Retina (tissue), 1 donor: Measurements from ENCODE around the gene ZNF563.

Experiments
- DNase-seq: peaks from one replicate; pipeline ENCODE4 v3.0.0-alpha.2; 2016

Gene ZNF563

GRCh38 chr19:12294249-12295158 is 38.9 kb downstream of the ZNF563 start, which contains the start of gene ZNF44:
ZNF44 (minus strand) TSS chr19:12294883; CDS start chr19:12294694, 189 bp downstream.
- DNase-seq: peak; percentile 96

GRCh38 chr19:12293777-12294248 is 39.6 kb downstream of the ZNF563 start:
- DNase-seq: peak; percentile 71

GRCh38 chr19:12289790-12290065 is 43.7 kb downstream of the ZNF563 start:
- DNase-seq: no peak

GRCh38 chr19:12287958-12288500 is 45.4 kb downstream of the ZNF563 start:
- DNase-seq: no peak

- DNase-seq: no peak
Measured at GRCh38 chr19:12284631-12285030, 48.8 kb downstream of the ZNF563 start.

GRCh38 chr19:12284226-12284625 is 49.2 kb downstream of the ZNF563 start:
- DNase-seq: no peak

- DNase-seq: no peak
Measured at GRCh38 chr19:12278713-12279112, 54.7 kb downstream of the ZNF563 start.

- no peak for DNase-seq
Measured at GRCh38 chr19:12272980-12273901, 60.2 kb downstream of the ZNF563 start.

GRCh38 chr19:12272386-12272785 is 61.0 kb downstream of the ZNF563 start:
- no peak for DNase-seq

- DNase-seq: no peak
Measured at GRCh38 chr19:12270854-12271253, 62.6 kb downstream of the ZNF563 start.
